Retinal pigment epithelial cell (primary cell): Measurements from ENCODE around the gene HBD.

Experiments
- DNase-seq: peaks from one replicate; pipeline ENCODE4 v3.0.0-alpha.2; 2010; ENCODE audit warnings: low read depth
- H3K4me3 ChIP-seq: 2 replicates; pipeline ENCODE4 v1.5.1; 2011; ENCODE audit warnings: mild to moderate bottlenecking, low read length, control low read depth, moderate library complexity
- CTCF ChIP-seq: conservative IDR thresholded peaks from 2 replicates; pipeline ENCODE4 v1.5.1; 2011; ENCODE audit warnings: low read depth, low read length, control low read depth, inconsistent platforms

HBD gene

GRCh38 chr11:5232176-5232575 lies 2.1 kb downstream of the HBD start:
- no peak for TF ChIP-seq CTCF
- DNase-seq, result no peak
- H3K4me3 ChIP-seq, result no peak overlapping the region

GRCh38 chr11:5231111-5231510 lies 3.2 kb downstream of the HBD start:
- H3K4me3 ChIP-seq, result no peak overlapping the region
- no peak for TF ChIP-seq CTCF
- no peak for DNase-seq

GRCh38 chr11:5230266-5230665 lies 4.0 kb downstream of the HBD start:
- TF ChIP-seq CTCF, result no peak
- DNase-seq, result no peak
- H3K4me3 ChIP-seq, result no peak overlapping the region

- DNase-seq, result no peak
- no peak overlapping the region for H3K4me3 ChIP-seq
- no peak for TF ChIP-seq CTCF
These were observed 4.5 kb downstream of the HBD start for GRCh38 chr11:5229796-5230195.

- TF ChIP-seq CTCF, result no peak
- H3K4me3 ChIP-seq, result no peak overlapping the region
- DNase-seq, result no peak
These were observed 4.9 kb downstream of the HBD start for GRCh38 chr11:5229356-5229755.

GRCh38 chr11:5228124-5228523 lies 6.2 kb downstream of the HBD start:
- no peak overlapping the region for H3K4me3 ChIP-seq
- DNase-seq, result no peak
- no peak for TF ChIP-seq CTCF

GRCh38 chr11:5227681-5228080 lies 6.6 kb downstream of the HBD start:
- no peak overlapping the region for H3K4me3 ChIP-seq
- TF ChIP-seq CTCF, result no peak
- DNase-seq, result no peak
